ENCODE data around the gene PEX16. TPM values are rescaled to one million over a fixed set of nuclear protein-coding genes. Genes with fewer than 3 reads are reported as not detected.

PEX16 gene
- total and polyA plus RNA-seq, 2 of the 13 experiments (the other 11 are each of a cell fraction or from before 2014, with no cell fraction given): 12.5 to 21.8 TPM

DNA sequence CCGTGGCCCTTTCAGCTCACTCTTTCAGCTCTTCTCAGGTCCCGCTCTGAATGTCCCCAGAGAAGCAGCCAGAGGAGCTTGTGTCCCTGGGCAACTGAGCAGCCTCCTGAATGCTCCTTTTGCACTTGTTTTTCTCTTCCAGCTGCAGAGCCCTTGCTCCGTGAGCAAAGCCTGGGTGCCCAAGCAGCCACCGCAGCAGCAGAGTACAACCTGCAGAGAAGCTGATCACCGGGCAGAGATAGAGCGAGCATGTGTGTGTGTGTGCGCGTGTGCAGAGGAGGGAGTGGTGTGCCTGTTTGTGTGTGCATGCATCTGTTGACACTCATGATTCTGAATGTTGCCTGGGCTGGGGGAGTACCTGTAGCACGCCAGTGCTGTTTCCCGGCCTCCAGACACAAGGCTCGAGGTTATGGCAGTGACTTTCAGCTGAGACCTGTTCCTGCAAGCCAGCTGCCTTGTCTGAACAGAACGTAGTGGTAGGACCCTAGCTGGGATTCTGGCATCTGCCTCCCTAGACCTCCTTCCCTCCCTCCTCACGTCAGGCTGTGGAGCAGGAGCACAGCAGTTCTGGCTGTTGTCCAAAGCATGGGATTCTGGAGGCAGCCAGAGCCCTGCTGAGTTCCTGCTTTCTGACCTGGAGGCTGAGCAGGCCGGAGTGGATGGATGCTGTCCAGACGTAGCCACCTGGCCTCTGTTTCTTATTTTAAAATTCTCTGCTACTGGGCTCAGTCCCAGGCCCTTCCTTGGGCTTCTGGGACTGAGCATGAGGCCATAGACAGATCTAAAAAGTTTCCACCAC, 36.7 kb downstream of the PEX16 start:
- CTCF ChIA-PET (ENCODE audit: low intra/inter-chr PET ratio, low total read pairs): no interaction called here
- Histone ChIP-seq H3K27ac (ENCODE audit: extremely low read length, insufficient read depth, low read length) (no peak overlapping the region), H3K27me3 (ENCODE audit: control insufficient read depth in 1 of 2, insufficient read depth in 2 of 2, low read length in 2 of 2) (no peaks in the 10 kb centered on the region), H3K79me2 (ENCODE audit: insufficient read depth, low read length) (no peaks in the 10 kb centered on the region), H3K9ac (ENCODE audit: insufficient read depth, low read depth, low read length) (no peak overlapping the region), H3K4me3 (replicated peaks in 1 of 3; ENCODE audit: insufficient read depth in 1 of 3, low read depth in 2 of 3, low read length in 3 of 3) (no peak overlapping the region), H3K4me2 (ENCODE audit: low read depth, low read length) (no peak overlapping the region), H3K36me3 (replicated peaks in 1 of 2; ENCODE audit: control insufficient read depth in 1 of 2, insufficient read depth in 2 of 2, low read length in 2 of 2) (peaks cover 11 to 18% of the 10 kb centered on the region in 2 experiments), H3K4me1 (ENCODE audit: insufficient read depth, low read length) (no peaks in the 10 kb centered on the region), H3K9me3 (ENCODE audit: low read length) (no peaks in the 10 kb centered on the region), H4K20me1 (ENCODE audit: insufficient read depth, low read length) (peaks cover 12% of the 10 kb centered on the region; the same call in 1 of the 2 replicates), H2AFZ (ENCODE audit: low read length) (no peak overlapping the region)
- ATAC-seq: no peak
- DNase-seq (ENCODE audit: low spot score): no peak
- POLR2A ChIA-PET: no interaction called here
- in situ Hi-C loops (cut with HindIII; ENCODE audit: extremely low pct_ligation_motif_present, low pct_unique_long_range_greater_than_20kb): no loop called here
- intact Hi-C loops (cut with micrococcal nuclease; ENCODE audit: unreplicated experiment): no loop called here
- BruUV-seq (replicated peaks): no TSS peak
- no peak for FAIRE-seq
- 94% methylated on average over 12 of the region's 15 CpGs for WGBS (ENCODE audit: low lambda C conversion rate)
- TF ChIP-seq KAT2B (IDR thresholded peaks at IDR 0.05; ENCODE audit: borderline replicate concordance, low read depth, low read length) (no peak), ZNF800 (CRISPR knock-in tag; IDR thresholded peaks at IDR 0.05) (no peak), FOSL1 (CRISPR knock-in tag; IDR thresholded peaks at IDR 0.05; ENCODE audit: borderline replicate concordance) (no peak), FIP1L1 (IDR thresholded peaks at IDR 0.05; ENCODE audit: borderline replicate concordance, insufficient read depth, low read depth, low read length) (no peak), ARNTL (CRISPR knock-in tag; IDR thresholded peaks at IDR 0.05) (no peak), KLF11 (CRISPR knock-in tag; IDR thresholded peaks at IDR 0.05) (no peak), ZNF563 (CRISPR knock-in tag; IDR thresholded peaks at IDR 0.05) (no peak), WIZ (CRISPR knock-in tag; IDR thresholded peaks at IDR 0.05) (no peak), ZNF281 (CRISPR knock-in tag; IDR thresholded peaks at IDR 0.05; ENCODE audit: borderline replicate concordance) (no peak), ARID2 (CRISPR knock-in tag; IDR thresholded peaks at IDR 0.05; ENCODE audit: borderline replicate concordance) (no peak), ZNF549 (CRISPR knock-in tag; IDR thresholded peaks at IDR 0.05) (no peak), KLF15 (CRISPR knock-in tag; IDR thresholded peaks at IDR 0.05; ENCODE audit: borderline replicate concordance) (no peak), MAF1 (CRISPR knock-in tag; IDR thresholded peaks at IDR 0.05; ENCODE audit: borderline replicate concordance) (no peak), ZNF790 (CRISPR knock-in tag; IDR thresholded peaks at IDR 0.05; ENCODE audit: borderline replicate concordance) (no peak), ZNF556 (CRISPR knock-in tag; IDR thresholded peaks at IDR 0.05; ENCODE audit: borderline replicate concordance) (no peak), ZNF256 (CRISPR knock-in tag; conservative IDR thresholded peaks at IDR 0.05) (no peak), ZNF737 (CRISPR knock-in tag; IDR thresholded peaks at IDR 0.05; ENCODE audit: borderline replicate concordance) (no peak)
